ENCODE data around the gene FRAS1. TPM values are rescaled to one million over a fixed set of nuclear protein-coding genes. Genes with fewer than 3 reads are reported as not detected.
"Not testable (repeated sequence)": the region's sequence is repeated elsewhere in the genome, so short reads cannot be mapped to it uniquely, and the experiment has no call there.

FRAS1 gene
- total RNA-seq, 5 donors from 2014 or later (not counting 1 experiment from before 2014, with no cell fraction given): 0.23 to 0.39 (median 0.32) TPM; not detected in 2

- no peak overlapping the region for H3K4me3 Mint-ChIP-seq
- Histone ChIP-seq H3K27me3 (replicated peaks in 1 of 2; ENCODE audit: control insufficient read depth in 2 of 2, extremely low read depth in 1 of 2, insufficient read depth in 2 of 2, low read length in 1 of 2) (no peaks in the 10 kb centered on the region), H3K36me3 (ENCODE audit: control insufficient read depth in 2 of 2, extremely low read depth in 1 of 2, insufficient read depth in 1 of 2, low read length in 1 of 2) (no peaks in the 10 kb centered on the region), H3K4me1 (ENCODE audit: control insufficient read depth in 1 of 2, extremely low read depth in 1 of 2, insufficient read depth in 2 of 2, low read length in 2 of 2) (no peaks in the 10 kb centered on the region), H3K27ac (ENCODE audit: low read length) (no peak overlapping the region), H3K4me3 (ENCODE audit: control insufficient read depth in 1 of 2, extremely low read depth in 1 of 2, low read length in 1 of 2) (no peak overlapping the region), H3K9me3 (no peaks in the 10 kb centered on the region)
- no peak for ATAC-seq (replicated peaks in 1 of 4)
- H3K27me3 Mint-ChIP-seq: peaks cover 9 to 22% of the 10 kb centered on the region in 2 donors
- ChIA-PET POLR2A (no interaction called here), CTCF (no interaction called here)
- no peak overlapping the region for H3K27ac Mint-ChIP-seq
- 100% methylated on average over 1 of the region's 4 CpGs for WGBS (ENCODE audit: insufficient coverage)
- no peak for DNase-seq
- H3K9me3 Mint-ChIP-seq: peaks cover 0 to 8% (median 4%) of the 10 kb centered on the region in 3 donors
- H3K4me1 Mint-ChIP-seq: no peaks in the 10 kb centered on the region
- H3K36me3 Mint-ChIP-seq: no peaks in the 10 kb centered on the region
Measured at GRCh38 chr4:78120144-78120880, 63.2 kb downstream of the FRAS1 start.

- WGBS (ENCODE audit: insufficient coverage): no CpG with 5 or more reads among the region's 4 CpGs
- peaks cover 0 to 4% of the 10 kb centered on the region in 2 experiments for H3K27me3 ChIP-seq (replicated peaks in 1 of 2; ENCODE audit: control insufficient read depth in 2 of 2, extremely low read depth in 1 of 2, insufficient read depth in 2 of 2, low read length in 1 of 2)
Measured at GRCh38 chr4:78121338-78121904, 64.3 kb downstream of the FRAS1 start.

GRCh38 chr4:78125834-78126331 lies 68.8 kb downstream of the FRAS1 start:
- peaks cover 11 to 29% of the 10 kb centered on the region in 2 donors for H3K27me3 Mint-ChIP-seq
- H3K27ac ChIP-seq (ENCODE audit: low read length); H3K9me3 Mint-ChIP-seq; H3K4me1 Mint-ChIP-seq; H3K36me3 ChIP-seq (ENCODE audit: control insufficient read depth in 2 of 2, extremely low read depth in 1 of 2, insufficient read depth in 1 of 2, low read length in 1 of 2); POLR2A ChIA-PET; H3K9me3 ChIP-seq; H3K27me3 ChIP-seq (replicated peaks in 1 of 2; ENCODE audit: control insufficient read depth in 2 of 2, extremely low read depth in 1 of 2, insufficient read depth in 2 of 2, low read length in 1 of 2); H3K4me3 Mint-ChIP-seq; H3K36me3 Mint-ChIP-seq; H3K27ac Mint-ChIP-seq; H3K4me1 ChIP-seq (ENCODE audit: control insufficient read depth in 1 of 2, extremely low read depth in 1 of 2, insufficient read depth in 2 of 2, low read length in 2 of 2); CTCF ChIA-PET; DNase-seq; H3K4me3 ChIP-seq (ENCODE audit: control insufficient read depth in 1 of 2, extremely low read depth in 1 of 2, low read length in 1 of 2); ATAC-seq (replicated peaks in 1 of 4): not testable (repeated sequence)
- WGBS (ENCODE audit: insufficient coverage): 45% methylated on average over 5 of the region's 6 CpGs

More at GRCh38 chr4:78121338-78121904, 64.3 kb downstream of the FRAS1 start:
- H3K36me3 ChIP-seq (ENCODE audit: control insufficient read depth in 2 of 2, extremely low read depth in 1 of 2, insufficient read depth in 1 of 2, low read length in 1 of 2): no peaks in the 10 kb centered on the region
- ATAC-seq (replicated peaks in 1 of 4) (no peak), DNase-seq (no peak)
- H3K4me3 Mint-ChIP-seq: no peak overlapping the region
- POLR2A ChIA-PET: no interaction called here
- H3K36me3 Mint-ChIP-seq: no peaks in the 10 kb centered on the region
- peaks cover 0 to 5% (median 0%) of the 10 kb centered on the region in 3 donors for H3K9me3 Mint-ChIP-seq
- H3K27ac ChIP-seq (ENCODE audit: low read length): no peak overlapping the region
- H3K27me3 Mint-ChIP-seq: peaks cover 8 to 22% of the 10 kb centered on the region in 2 donors
- H3K4me3 ChIP-seq (ENCODE audit: control insufficient read depth in 1 of 2, extremely low read depth in 1 of 2, low read length in 1 of 2): no peak overlapping the region
- H3K9me3 ChIP-seq: no peaks in the 10 kb centered on the region
- H3K4me1 Mint-ChIP-seq: no peaks in the 10 kb centered on the region
- H3K27ac Mint-ChIP-seq: no peak overlapping the region
- no peaks in the 10 kb centered on the region for H3K4me1 ChIP-seq (ENCODE audit: control insufficient read depth in 1 of 2, extremely low read depth in 1 of 2, insufficient read depth in 2 of 2, low read length in 2 of 2)
- CTCF ChIA-PET: no interaction called here

- no peaks in the 10 kb centered on the region for H3K36me3 ChIP-seq (ENCODE audit: control insufficient read depth in 2 of 2, extremely low read depth in 1 of 2, insufficient read depth in 1 of 2, low read length in 1 of 2)
- no peaks in the 10 kb centered on the region for H3K4me1 ChIP-seq (ENCODE audit: control insufficient read depth in 1 of 2, extremely low read depth in 1 of 2, insufficient read depth in 2 of 2, low read length in 2 of 2)
- no peak overlapping the region for H3K27ac ChIP-seq (ENCODE audit: low read length)
- H3K4me3 ChIP-seq (ENCODE audit: control insufficient read depth in 1 of 2, extremely low read depth in 1 of 2, low read length in 1 of 2): no peak overlapping the region
- CTCF ChIA-PET: no interaction called here
- Mint-ChIP-seq H3K4me3 (no peak overlapping the region), H3K27ac (no peak overlapping the region), H3K4me1 (no peaks in the 10 kb centered on the region), H3K9me3 (peaks cover 5 to 6% (median 5%) of the 10 kb centered on the region in 3 donors), H3K36me3 (no peaks in the 10 kb centered on the region), H3K27me3 (peaks cover 19 to 40% of the 10 kb centered on the region in 2 donors)
- H3K27me3 ChIP-seq (replicated peaks in 1 of 2; ENCODE audit: control insufficient read depth in 2 of 2, extremely low read depth in 1 of 2, insufficient read depth in 2 of 2, low read length in 1 of 2): peaks cover 0 to 4% of the 10 kb centered on the region in 2 experiments
- WGBS (ENCODE audit: insufficient coverage): 91% methylated on average over 1 of the region's 1 CpG
- ATAC-seq (replicated peaks in 1 of 4) (no peak), DNase-seq (no peak)
- H3K9me3 ChIP-seq: no peaks in the 10 kb centered on the region
- POLR2A ChIA-PET: no interaction called here
Measured at GRCh38 chr4:78129383-78130108, 72.4 kb downstream of the FRAS1 start.

GRCh38 chr4:78131403-78131802 lies 74.3 kb downstream of the FRAS1 start:
- no peak overlapping the region for H3K27ac Mint-ChIP-seq
- H3K9me3 Mint-ChIP-seq: peaks cover 5 to 6% (median 5%) of the 10 kb centered on the region in 3 donors

GRCh38 chr4:78136109-78137081 lies 79.3 kb downstream of the FRAS1 start:
- DNase-seq: no peak
- no peak overlapping the region for H3K4me3 Mint-ChIP-seq
- no peaks in the 10 kb centered on the region for H3K36me3 Mint-ChIP-seq
- no peaks in the 10 kb centered on the region for H3K9me3 ChIP-seq
- no peaks in the 10 kb centered on the region for H3K27me3 ChIP-seq (replicated peaks in 1 of 2; ENCODE audit: control insufficient read depth in 2 of 2, extremely low read depth in 1 of 2, insufficient read depth in 2 of 2, low read length in 1 of 2)
- no peak overlapping the region for H3K27ac Mint-ChIP-seq
- H3K27me3 Mint-ChIP-seq: peaks cover 15 to 35% of the 10 kb centered on the region in 2 donors
- H3K4me3 ChIP-seq (ENCODE audit: control insufficient read depth in 1 of 2, extremely low read depth in 1 of 2, low read length in 1 of 2): no peak overlapping the region
- no peak for ATAC-seq (replicated peaks in 1 of 4)
- H3K36me3 ChIP-seq (ENCODE audit: control insufficient read depth in 2 of 2, extremely low read depth in 1 of 2, insufficient read depth in 1 of 2, low read length in 1 of 2): no peaks in the 10 kb centered on the region
- POLR2A ChIA-PET: no interaction called here
- H3K27ac ChIP-seq (ENCODE audit: low read length): no peak overlapping the region
- H3K4me1 ChIP-seq (ENCODE audit: control insufficient read depth in 1 of 2, extremely low read depth in 1 of 2, insufficient read depth in 2 of 2, low read length in 2 of 2): no peaks in the 10 kb centered on the region
- 79% methylated on average over 4 of the region's 8 CpGs for WGBS (ENCODE audit: insufficient coverage)
- H3K4me1 Mint-ChIP-seq: no peaks in the 10 kb centered on the region
- peaks cover 0 to under 1% (median 0%) of the 10 kb centered on the region in 3 donors for H3K9me3 Mint-ChIP-seq
- CTCF ChIA-PET: no interaction called here

More at GRCh38 chr4:78131403-78131802, 74.3 kb downstream of the FRAS1 start:
- no peaks in the 10 kb centered on the region for H3K9me3 ChIP-seq
- WGBS (ENCODE audit: insufficient coverage): 77% methylated on average over 3 of the region's 3 CpGs
- H3K36me3 ChIP-seq (ENCODE audit: control insufficient read depth in 2 of 2, extremely low read depth in 1 of 2, insufficient read depth in 1 of 2, low read length in 1 of 2): no peaks in the 10 kb centered on the region
- CTCF ChIA-PET: no interaction called here
- H3K27ac ChIP-seq (ENCODE audit: low read length): no peak overlapping the region
- H3K27me3 ChIP-seq (replicated peaks in 1 of 2; ENCODE audit: control insufficient read depth in 2 of 2, extremely low read depth in 1 of 2, insufficient read depth in 2 of 2, low read length in 1 of 2): no peaks in the 10 kb centered on the region
- H3K4me1 ChIP-seq (ENCODE audit: control insufficient read depth in 1 of 2, extremely low read depth in 1 of 2, insufficient read depth in 2 of 2, low read length in 2 of 2): no peaks in the 10 kb centered on the region
- Mint-ChIP-seq H3K4me1 (no peaks in the 10 kb centered on the region), H3K36me3 (no peaks in the 10 kb centered on the region), H3K4me3 (no peak overlapping the region), H3K27me3 (peaks cover 19 to 46% of the 10 kb centered on the region in 2 donors)
- DNase-seq (no peak), ATAC-seq (replicated peaks in 1 of 4) (no peak)
- no peak overlapping the region for H3K4me3 ChIP-seq (ENCODE audit: control insufficient read depth in 1 of 2, extremely low read depth in 1 of 2, low read length in 1 of 2)
- POLR2A ChIA-PET: no interaction called here

All from T-cell (primary cell).